ENCODE results near the gene GPR142. TPM values are rescaled to one million over a fixed set of nuclear protein-coding genes. Genes with fewer than 3 reads are reported as not detected.

Gene GPR142
- total and polyA plus RNA-seq, 2 of the 8 experiments (the other 6 are each of a cell fraction or from before 2014, with no cell fraction given) = 0.05 TPM; not detected in 1

DNA sequence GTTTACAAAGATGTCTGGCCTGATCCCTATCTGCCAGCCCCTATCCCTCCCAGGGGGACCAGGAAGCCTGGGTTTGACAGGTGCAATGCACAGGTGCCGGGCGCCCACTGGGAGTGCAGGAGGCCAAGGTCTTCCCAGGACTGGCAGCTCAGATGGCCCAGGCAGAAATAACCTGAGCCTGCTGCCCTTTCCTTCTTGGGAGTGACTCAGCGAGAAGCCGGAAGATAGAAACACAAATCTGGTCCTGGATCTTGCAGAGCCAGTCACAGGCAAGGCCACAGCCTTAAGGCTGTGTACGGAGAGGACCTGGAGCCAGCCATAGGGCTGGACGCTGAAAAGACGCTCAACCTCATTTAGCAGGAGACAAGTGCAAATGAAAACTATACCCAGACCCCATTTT, 27.7 kb downstream of the GPR142 start:
- Histone ChIP-seq H3K79me2 (ENCODE audit: control insufficient read depth in 1 of 2, insufficient read depth in 2 of 2, low read length in 2 of 2) (no peaks in the 10 kb centered on the region), H2BK20ac (ENCODE audit: low read length) (no peak overlapping the region), H3K36me3 (ENCODE audit: control insufficient read depth in 2 of 4, insufficient read depth in 4 of 4, low read length in 3 of 4) (no peaks in the 10 kb centered on the region), H3K27ac (ENCODE audit: low read depth, low read length) (no peak overlapping the region), H3K79me1 (ENCODE audit: low read depth, low read length) (no peaks in the 10 kb centered on the region), H3K18ac (ENCODE audit: extremely low read depth, low read length) (0 out of 2 replicates have a peak overlapping the region, but pooled peaks have one; percentile 32), H4K5ac (ENCODE audit: insufficient read length, low read depth, low read length) (no peak overlapping the region), H2BK5ac (ENCODE audit: low read depth, low read length) (0 out of 2 replicates have a peak overlapping the region, but pooled peaks have one; percentile 44), H3K4me1 (replicated peaks in 1 of 4; ENCODE audit: control insufficient read depth in 3 of 4, insufficient read depth in 4 of 4, low read length in 3 of 4) (no peaks in the 10 kb centered on the region; a peak in 1 of 7 replicates), H3K4me3 (ENCODE audit: extremely low read depth in 1 of 4, insufficient read depth in 2 of 4, low read depth in 3 of 4, low read length in 4 of 4) (no peak overlapping the region), H3K9me3 (ENCODE audit: insufficient read depth in 2 of 2, low read depth in 1 of 2, low read length in 1 of 2) (no peaks in the 10 kb centered on the region), H3K56ac (replicated peaks; ENCODE audit: insufficient read length, low read depth, low read length) (no peak overlapping the region), H3K4me2 (ENCODE audit: insufficient read depth in 1 of 2, low read depth in 2 of 2, low read length in 2 of 2) (no peak overlapping the region), H4K91ac (replicated peaks; ENCODE audit: insufficient read length, low read length) (no peak overlapping the region), H3K9ac (replicated peaks in 1 of 4; ENCODE audit: extremely low read depth in 1 of 4, low read depth in 3 of 4, low read length in 3 of 4) (no peak overlapping the region), H2AK5ac (ENCODE audit: low read depth, low read length) (no peak overlapping the region), H3K23me2 (ENCODE audit: low read depth, low read length) (no peaks in the 10 kb centered on the region), H3K14ac (ENCODE audit: insufficient read length) (no peak overlapping the region), H2AFZ (ENCODE audit: low read length) (no peak overlapping the region), H2BK12ac (ENCODE audit: low read depth, low read length) (0 out of 2 replicates have a peak overlapping the region, but pooled peaks have one; percentile 68), H2BK15ac (ENCODE audit: low read length) (no peak overlapping the region), H3K23ac (ENCODE audit: insufficient read length) (no peak overlapping the region), H3K4ac (replicated peaks; ENCODE audit: insufficient read length, low read depth, low read length) (no peak overlapping the region), H2BK120ac (replicated peaks; ENCODE audit: low read depth, low read length) (no peak overlapping the region), H4K8ac (ENCODE audit: extremely low read depth, insufficient read depth, low read length) (no peak overlapping the region), H4K20me1 (replicated peaks in 1 of 2; ENCODE audit: control insufficient read depth in 1 of 2, insufficient read depth in 2 of 2, low read length in 2 of 2) (no peaks in the 10 kb centered on the region), H3K27me3 (replicated peaks in 1 of 4; ENCODE audit: control insufficient read depth in 3 of 4, extremely low read depth in 1 of 4, insufficient read depth in 3 of 4, low read length in 3 of 4) (no peaks in the 10 kb centered on the region)
- POLR2A ChIA-PET (ENCODE audit: partially characterized antibody) = interaction anchor here (1.0 to 1.3 kb wide), 2 partner anchors 9 to 81 kb away, joined by 3 read pairs; no protein-coding TSS in a partner anchor
- CTCF ChIA-PET (ENCODE audit: partially characterized antibody) = interaction anchor here (1.0 to 7.2 kb wide), 8 partner anchors 8 to 195 kb away, joined by 3 to 57 read pairs (median 4); partner anchors contain the start of gene BTBD17
- WGBS, 2 experiments (ENCODE audit: extremely low coverage in 1 of 2, insufficient coverage in 1 of 2, insufficient read length in 1 of 2, insufficient replicate concordance in 2 of 2, low coverage in 1 of 2, low lambda C conversion rate in 2 of 2, missing lambda C conversion rate in 1 of 2) = 94% methylated on average over 7 of the region's 7 CpGs; no CpG with 5 or more reads in 1 of the 2 experiments
- DNase-seq (ENCODE audit: low read depth in 1 of 2, low spot score in 2 of 2) = no peak
- no peak for FAIRE-seq

Measured in H1 (cell line).